Astrocyte (in vitro differentiated cells and primary cell): ENCODE measurements around the gene CHGA. TPM values are rescaled to one million over a fixed set of nuclear protein-coding genes. Genes with fewer than 3 reads are reported as not detected.

Experiments
- DNase-seq: peaks from one replicate; pipeline ENCODE4 v3.0.0-alpha.2; 2010; ENCODE audit warnings: low read depth
- FAIRE-seq: peaks from 2 replicates; lab custom pipeline; 2011; peaks lifted over from hg19 to GRCh38; lab: Jason Lieb, UNC
- H2AFZ ChIP-seq: 2 replicates; pipeline ENCODE4 v1.6.0; 2012; ENCODE audit warnings: low read depth, low read length, inconsistent platforms
- H3K27ac ChIP-seq: 2 replicates; pipeline ENCODE4 v1.5.1; 2011; ENCODE audit warnings: low read depth, low read length, inconsistent platforms
- H3K27me3 ChIP-seq: 2 replicates; pipeline ENCODE4 v1.6.0; 2011; ENCODE audit warnings: low read length, inconsistent platforms; ENCODE audit not compliant: insufficient read depth
- H3K36me3 ChIP-seq: 2 replicates; pipeline ENCODE4 v1.5.1; 2011; ENCODE audit warnings: low read length, inconsistent platforms; ENCODE audit not compliant: insufficient read depth
- H3K4me1 ChIP-seq: 2 replicates; pipeline ENCODE4 v1.5.1; 2011; ENCODE audit warnings: low read length, inconsistent platforms; ENCODE audit not compliant: insufficient read depth
- H3K4me2 ChIP-seq: 2 replicates; pipeline ENCODE4 v1.6.0; 2012; ENCODE audit warnings: low read length, inconsistent platforms
- H3K4me3 ChIP-seq: 2 replicates; pipeline ENCODE4 v1.5.1; 2011; ENCODE audit warnings: low read depth, mild to moderate bottlenecking, low read length, inconsistent platforms; ENCODE audit not compliant: insufficient read depth
- H3K79me2 ChIP-seq: 2 replicates; pipeline ENCODE4 v1.6.0; 2012; ENCODE audit warnings: mild to moderate bottlenecking, low read length, inconsistent platforms; ENCODE audit not compliant: insufficient read depth
- H3K9ac ChIP-seq: 2 replicates; pipeline ENCODE4 v1.6.0; 2012; ENCODE audit warnings: mild to moderate bottlenecking, low read length, inconsistent platforms
- H3K9me3 ChIP-seq: 2 replicates; pipeline ENCODE4 v1.5.1; 2012; ENCODE audit warnings: low read depth, mild to moderate bottlenecking, low read length, inconsistent platforms; ENCODE audit not compliant: insufficient read depth
- H4K20me1 ChIP-seq: 2 replicates; pipeline ENCODE4 v1.6.0; 2012; ENCODE audit warnings: low read length, inconsistent platforms; ENCODE audit not compliant: insufficient read depth
- H3K27ac Mint-ChIP-seq: one replicate; pipeline ENCODE4 v1.8.0; 2021; ENCODE audit warnings: mild to moderate bottlenecking, mixed read lengths; ENCODE audit not compliant: unreplicated experiment
- H3K27me3 Mint-ChIP-seq: one replicate; pipeline ENCODE4 v1.8.0; 2021; ENCODE audit warnings: low read depth, mixed read lengths; ENCODE audit not compliant: unreplicated experiment
- H3K36me3 Mint-ChIP-seq: one replicate; pipeline ENCODE4 v1.8.0; 2021; ENCODE audit warnings: low read depth, mixed read lengths; ENCODE audit not compliant: unreplicated experiment
- H3K4me1 Mint-ChIP-seq: one replicate; pipeline ENCODE4 v1.8.0; 2021; ENCODE audit warnings: low read depth, mixed read lengths; ENCODE audit not compliant: unreplicated experiment
- H3K4me3 Mint-ChIP-seq: one replicate; pipeline ENCODE4 v1.8.0; 2021; ENCODE audit warnings: mild to moderate bottlenecking, moderate library complexity, mixed read lengths; ENCODE audit not compliant: unreplicated experiment
- H3K9me3 Mint-ChIP-seq: one replicate; pipeline ENCODE4 v1.8.0; 2021; ENCODE audit warnings: mild to moderate bottlenecking, mixed read lengths; ENCODE audit not compliant: unreplicated experiment
- CTCF ChIP-seq: IDR thresholded peaks from 2 replicates; pipeline ENCODE4 v1.5.1; 2011; ENCODE audit warnings: low read depth, mild to moderate bottlenecking, inconsistent platforms, low read length, moderate library complexity; ENCODE audit not compliant: insufficient read depth
- EZH2 ChIP-seq: IDR thresholded peaks from 2 replicates; pipeline ENCODE4 v1.6.1; 2012; ENCODE audit warnings: mild to moderate bottlenecking, low read length, inconsistent platforms; ENCODE audit not compliant: insufficient read depth
- total RNA-seq: library from RNA; stranded (reverse); gene quantifications from 2 replicates; pipeline ENCODE4 v1.2.1, GENCODE V29; 2021

The CHGA gene
- total RNA-seq, 1 donor from 2014 or later, result not detected

DNA sequence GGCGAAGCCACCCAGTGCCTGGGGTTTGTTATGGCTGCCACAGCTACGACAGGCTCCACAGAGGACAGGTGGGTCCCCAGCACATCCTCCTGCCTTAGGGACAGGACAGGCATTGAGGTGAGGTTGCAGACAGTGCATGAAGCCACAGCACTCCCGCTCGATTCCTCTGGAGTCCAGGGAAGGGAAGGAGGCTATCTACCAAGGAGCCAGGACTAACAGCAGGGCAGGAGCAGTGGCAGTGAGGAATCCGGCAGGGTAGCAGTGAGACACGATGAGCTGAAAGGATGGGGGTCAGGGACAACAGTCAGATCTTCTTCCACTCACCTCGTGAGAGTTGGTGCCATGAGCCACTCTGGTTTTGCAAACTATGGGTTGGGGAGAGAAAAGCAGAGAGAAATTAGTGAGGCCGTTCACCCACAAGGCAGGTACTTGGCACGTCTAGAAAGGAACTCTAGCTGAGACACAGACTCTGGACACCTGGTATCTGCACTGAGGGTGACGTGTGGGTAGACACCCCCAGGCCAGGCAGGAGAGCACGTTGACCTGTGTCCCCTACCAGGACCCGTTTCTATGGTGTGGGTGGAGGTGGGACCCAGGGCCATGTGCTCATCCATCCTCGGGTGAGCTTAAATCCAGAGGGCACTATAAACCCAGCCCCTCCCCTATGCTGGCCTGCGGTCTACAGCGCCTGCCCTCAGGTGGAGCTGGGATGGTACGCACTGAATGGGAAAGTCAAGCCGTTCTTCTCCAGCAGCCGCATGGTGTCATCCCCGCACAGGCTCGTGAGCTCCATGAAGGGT is 39.3 kb downstream of the CHGA start:
- Mint-ChIP-seq H3K27ac (no peak overlapping the region), H3K36me3 (no peaks in the 10 kb centered on the region), H3K9me3 (peaks cover 7% of the 10 kb centered on the region), H3K27me3 (peaks cover 12% of the 10 kb centered on the region), H3K4me1 (no peaks in the 10 kb centered on the region), H3K4me3 (no peak overlapping the region)
- DNase-seq (no peak), FAIRE-seq (no peak)
- H3K4me1 ChIP-seq, result peaks cover 26% of the 10 kb centered on the region
- no peak overlapping the region for H2AFZ ChIP-seq
- TF ChIP-seq EZH2, result no peak
- TF ChIP-seq CTCF, result no peak
- no peak overlapping the region for H3K4me3 ChIP-seq
- no peaks in the 10 kb centered on the region for H4K20me1 ChIP-seq
- no peaks in the 10 kb centered on the region for H3K36me3 ChIP-seq
- H3K27me3 ChIP-seq, result no peaks in the 10 kb centered on the region
- H3K9me3 ChIP-seq, result no peaks in the 10 kb centered on the region
- no peaks in the 10 kb centered on the region for H3K79me2 ChIP-seq
- H3K4me2 ChIP-seq, result no peak overlapping the region
- H3K9ac ChIP-seq, result no peak overlapping the region
- no peak overlapping the region for H3K27ac ChIP-seq

GRCh38 chr14:92962831-92963095 is 39.8 kb downstream of the CHGA start:
- H3K4me3 ChIP-seq, result no peak overlapping the region
- no peak for FAIRE-seq
- H3K27me3 Mint-ChIP-seq, result peaks cover 10% of the 10 kb centered on the region
- H3K4me1 ChIP-seq, result peaks cover 26% of the 10 kb centered on the region
- H3K27ac ChIP-seq, result no peak overlapping the region
- H3K4me1 Mint-ChIP-seq, result no peaks in the 10 kb centered on the region
- H3K27ac Mint-ChIP-seq, result no peak overlapping the region
- H3K9me3 Mint-ChIP-seq, result peaks cover 9% of the 10 kb centered on the region
- H3K27me3 ChIP-seq, result no peaks in the 10 kb centered on the region
- DNase-seq, result no peak
- H3K9ac ChIP-seq, result no peak overlapping the region
- H3K9me3 ChIP-seq, result no peaks in the 10 kb centered on the region
- H3K4me3 Mint-ChIP-seq, result no peak overlapping the region
- no peaks in the 10 kb centered on the region for H4K20me1 ChIP-seq
- no peaks in the 10 kb centered on the region for H3K79me2 ChIP-seq
- no peak for TF ChIP-seq EZH2
- no peak for TF ChIP-seq CTCF
- no peak overlapping the region for H3K4me2 ChIP-seq
- no peaks in the 10 kb centered on the region for H3K36me3 ChIP-seq
- no peak overlapping the region for H2AFZ ChIP-seq
- no peaks in the 10 kb centered on the region for H3K36me3 Mint-ChIP-seq

GRCh38 chr14:92963301-92964123 is 40.6 kb downstream of the CHGA start:
- no peak overlapping the region for H3K9ac ChIP-seq
- FAIRE-seq, result no peak
- no peaks in the 10 kb centered on the region for H3K36me3 ChIP-seq
- TF ChIP-seq CTCF (no peak), EZH2 (no peak)
- H3K9me3 ChIP-seq, result no peaks in the 10 kb centered on the region
- Mint-ChIP-seq H3K36me3 (no peaks in the 10 kb centered on the region), H3K4me1 (no peaks in the 10 kb centered on the region), H3K27ac (no peak overlapping the region), H3K9me3 (peaks cover 10% of the 10 kb centered on the region), H3K4me3 (no peak overlapping the region), H3K27me3 (peaks cover 9% of the 10 kb centered on the region)
- H2AFZ ChIP-seq, result no peak overlapping the region
- no peak for DNase-seq
- H3K4me2 ChIP-seq, result peak overlapping the region; percentile 21
- H3K79me2 ChIP-seq, result no peaks in the 10 kb centered on the region
- H4K20me1 ChIP-seq, result no peaks in the 10 kb centered on the region
- H3K27me3 ChIP-seq, result no peaks in the 10 kb centered on the region
- no peak overlapping the region for H3K27ac ChIP-seq
- H3K4me3 ChIP-seq, result no peak overlapping the region
- peaks cover 26% of the 10 kb centered on the region for H3K4me1 ChIP-seq
